HCT116 (cell line): Measurements from ENCODE around the gene SPINK14. TPM values are rescaled to one million over a fixed set of nuclear protein-coding genes. Genes with fewer than 3 reads are reported as not detected.

Experiments
- ATAC-seq: fragments of 200-7000 bp; cut with Tn5 transposase; 2 replicates; pipeline ENCODE4 v1.9.1; 2020; ENCODE audit warnings: mild to moderate bottlenecking, moderate library complexity
- BruUV-seq: library from RNA; stranded (reverse); fragments of 400-500 nt; replicated peaks from 2 replicates; lab custom pipeline; 2021; lab: Mats Ljungman, UMichigan
- CTCF ChIA-PET: fragments of 300-600 bp; sonication (Branson Sonifier 250); formaldehyde crosslinking; loops from one replicate; lab custom pipeline; 2021; ENCODE audit warnings: antibody characterized with exemption; lab: Charles Lee
- POLR2A ChIA-PET: fragments of 300-600, 350-600 bp; sonication (Branson Sonifier 250); formaldehyde crosslinking; loops from one replicate; lab custom pipeline; 2021; ENCODE audit warnings: antibody characterized with exemption; lab: Charles Lee
- RAD21 ChIA-PET, 2 experiments: fragments of 300-600 bp; sonication (Branson Sonifier 250); formaldehyde crosslinking; loops; one replicate each; lab custom pipeline; 2023; ENCODE audit warnings: low total read pairs in 2 of 2; ENCODE audit not compliant: uncharacterized antibody in 2 of 2, unreplicated experiment in 2 of 2, low non-redundant PET in 1 of 2; lab: Charles Lee
- DNase-seq: peaks from one replicate; pipeline ENCODE4 v3.0.0-alpha.2; 2010; ENCODE audit warnings: low read depth, low spot score
- H2AFZ ChIP-seq: fragments of 200-600 bp; shearing (Covaris generic), sonication (generic); 2 replicates; pipeline ENCODE4 v1.6.1; 2017; ENCODE audit warnings: low read depth, mixed run types, mixed read lengths, antibody characterized with exemption, low read length; ENCODE audit not compliant: poor library complexity, severe bottlenecking
- H3K27ac ChIP-seq: 2 replicates; pipeline ENCODE4 v1.5.1; 2012; ENCODE audit warnings: low read depth, low read length
- H3K27me3 ChIP-seq: fragments of 200-600 bp; sonication (generic); 2 replicates; pipeline ENCODE4 v1.6.1; 2016; ENCODE audit warnings: mixed run types, low read length, mixed read lengths; ENCODE audit not compliant: insufficient read depth
- H3K36me3 ChIP-seq, 2 experiments: fragments of 200-500 bp in 1 of 2; fragments of 200-600 bp in 1 of 2; sonication (Bioruptor generic) in 1 of 2; sonication (generic) in 1 of 2; 2 replicates each; pipeline versions ENCODE4 v1.5.1 to v1.6.1; 2014 to 2016; ENCODE audit warnings: low read length in 2 of 2, inconsistent platforms in 1 of 2, mixed read lengths in 1 of 2, mixed run types in 1 of 2; ENCODE audit not compliant: insufficient read depth in 2 of 2, control insufficient read depth in 1 of 2
- H3K4me1 ChIP-seq, 2 experiments: fragments of 200-600 bp in 1 of 2; sonication (generic) in 1 of 2; 2 replicates each; pipeline versions ENCODE4 v1.5.1 to v1.6.1; 2012 to 2017; ENCODE audit warnings: low read length in 2 of 2, inconsistent platforms in 1 of 2, mild to moderate bottlenecking in 1 of 2, mixed read lengths in 1 of 2, mixed run types in 1 of 2, moderate library complexity in 1 of 2; ENCODE audit not compliant: insufficient read depth in 2 of 2, control insufficient read depth in 1 of 2
- H3K4me2 ChIP-seq: fragments of 200-600 bp; sonication (generic); 2 replicates; pipeline ENCODE4 v1.6.1; 2017; ENCODE audit warnings: mixed run types, low read length, mixed read lengths
- H3K4me3 ChIP-seq, 2 experiments: fragments of 200-600 bp in 1 of 2; sonication (generic) in 1 of 2; replicated peaks in 1 of 2; 2 replicates each; pipeline ENCODE4 v1.5.1; 2011 to 2016; ENCODE audit warnings: low read length in 2 of 2, control low read depth in 1 of 2, low read depth in 1 of 2, mild to moderate bottlenecking in 1 of 2, mixed read lengths in 1 of 2, mixed run types in 1 of 2
- H3K79me2 ChIP-seq: fragments of 200-600 bp; sonication (generic); 2 replicates; pipeline ENCODE4 v1.6.1; 2017; ENCODE audit warnings: mild to moderate bottlenecking, mixed run types, low read length, moderate library complexity, mixed read lengths; ENCODE audit not compliant: insufficient read depth
- H3K9ac ChIP-seq: fragments of 200-600 bp; sonication (generic); 2 replicates; pipeline ENCODE4 v1.6.1; 2016; ENCODE audit warnings: low read length, mixed read lengths
- H3K9me2 ChIP-seq: fragments of 200-600 bp; sonication (generic), shearing (Covaris generic); 2 replicates; pipeline ENCODE4 v1.6.1; 2017; ENCODE audit warnings: mixed run types, mild to moderate bottlenecking, moderate library complexity; ENCODE audit not compliant: insufficient read depth
- H3K9me3 ChIP-seq, 2 experiments: fragments of 200-500 bp in 1 of 2; fragments of 200-600 bp in 1 of 2; sonication (Bioruptor generic) in 1 of 2; sonication (generic) in 1 of 2; 2 replicates each; pipeline ENCODE4 v1.6.1; 2014 to 2017; ENCODE audit warnings: low read length in 2 of 2, mixed read lengths in 2 of 2, inconsistent platforms in 1 of 2, low read depth in 1 of 2, mild to moderate bottlenecking in 1 of 2, mixed run types in 1 of 2, moderate library complexity in 1 of 2; ENCODE audit not compliant: control insufficient read depth in 1 of 2, insufficient read depth in 1 of 2
- H4K20me1 ChIP-seq: fragments of 200-600 bp; sonication (generic), shearing (Covaris generic); 2 replicates; pipeline ENCODE4 v1.6.1; 2017; ENCODE audit warnings: mixed run types, mild to moderate bottlenecking, moderate library complexity; ENCODE audit not compliant: insufficient read depth
- REST ChIP-seq: IDR thresholded peaks from 2 replicates; pipeline ENCODE4 v1.6.1; 2012; ENCODE audit warnings: low read depth
- SIN3A ChIP-seq: IDR thresholded peaks from 2 replicates; pipeline ENCODE4 v1.6.1; 2012; ENCODE audit warnings: low read depth
- SRF ChIP-seq: IDR thresholded peaks from 2 replicates; pipeline ENCODE4 v1.6.1; 2012; ENCODE audit warnings: low read depth
- ZFX ChIP-seq: fragments of 450-650 bp; IDR thresholded peaks from 2 replicates; pipeline ENCODE4 v1.6.1; 2017
- intact Hi-C: fragments of 100-400 bp; cut with micrococcal nuclease; formaldehyde crosslinking; loops from 2 replicates; pipeline ENCODE4 v1.10.0; 2022
- total RNA-seq: library from RNA; stranded (reverse); gene quantifications from one replicate; pipeline ENCODE4 v1.2.1, GENCODE V29; 2021; ENCODE audit not compliant: unreplicated experiment
- TF ChIP-seq, protein P1 (sequence below): IDR thresholded peaks from 2 replicates; pipeline ENCODE4 v1.6.1; 2012
- TF ChIP-seq, protein P2 (sequence below): IDR thresholded peaks from 2 replicates; pipeline ENCODE4 v1.6.1; 2012
- TF ChIP-seq, protein P3 (sequence below): IDR thresholded peaks from 2 replicates; pipeline ENCODE4 v1.6.1; 2011; ENCODE audit warnings: mild to moderate bottlenecking, low read length, moderate library complexity; ENCODE audit not compliant: insufficient replicate concordance; ENCODE audit errors: extremely low read depth

Gene SPINK14
- total RNA-seq, 1 experiment from 2014 or later: not detected

DNA sequence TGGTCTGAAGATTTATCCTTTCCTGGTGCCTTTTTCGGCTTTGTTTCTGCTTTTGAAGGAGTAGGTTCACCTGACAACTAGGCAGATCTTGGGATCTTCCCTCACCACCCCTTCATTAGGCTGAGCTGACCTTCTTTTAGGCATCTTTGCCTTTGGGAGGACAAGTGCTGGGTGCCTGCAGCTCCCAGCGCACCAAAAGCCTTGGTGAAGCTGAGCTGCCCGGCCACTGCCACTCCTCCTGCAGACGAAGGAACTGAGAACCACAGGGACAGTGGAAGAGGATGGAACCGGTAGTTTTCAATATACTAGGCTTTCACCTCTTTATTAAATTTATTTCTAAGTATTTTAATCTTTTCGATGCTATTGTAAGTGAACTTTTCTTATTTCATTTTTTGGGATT, 53.2 kb downstream of the SPINK14 start:
- no peak overlapping the region for H3K27ac ChIP-seq
- H3K27me3 ChIP-seq: peaks cover 9% of the 10 kb centered on the region
- H3K4me2 ChIP-seq: no peak overlapping the region
- DNase-seq (no peak), ATAC-seq (no peak)
- no peaks in the 10 kb centered on the region for H3K36me3 ChIP-seq
- no peaks in the 10 kb centered on the region for H4K20me1 ChIP-seq
- no peaks in the 10 kb centered on the region for H3K9me3 ChIP-seq
- no TSS peak for BruUV-seq
- H3K4me3 ChIP-seq: no peak overlapping the region
- intact Hi-C loops: no loop called here
- H3K9me2 ChIP-seq: no peaks in the 10 kb centered on the region
- TF ChIP-seq, protein P1, sequence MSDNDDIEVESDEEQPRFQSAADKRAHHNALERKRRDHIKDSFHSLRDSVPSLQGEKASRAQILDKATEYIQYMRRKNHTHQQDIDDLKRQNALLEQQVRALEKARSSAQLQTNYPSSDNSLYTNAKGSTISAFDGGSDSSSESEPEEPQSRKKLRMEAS: no peak
- TF ChIP-seq, protein P2, sequence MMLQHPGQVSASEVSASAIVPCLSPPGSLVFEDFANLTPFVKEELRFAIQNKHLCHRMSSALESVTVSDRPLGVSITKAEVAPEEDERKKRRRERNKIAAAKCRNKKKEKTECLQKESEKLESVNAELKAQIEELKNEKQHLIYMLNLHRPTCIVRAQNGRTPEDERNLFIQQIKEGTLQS: no peak
- TF ChIP-seq, protein P3, sequence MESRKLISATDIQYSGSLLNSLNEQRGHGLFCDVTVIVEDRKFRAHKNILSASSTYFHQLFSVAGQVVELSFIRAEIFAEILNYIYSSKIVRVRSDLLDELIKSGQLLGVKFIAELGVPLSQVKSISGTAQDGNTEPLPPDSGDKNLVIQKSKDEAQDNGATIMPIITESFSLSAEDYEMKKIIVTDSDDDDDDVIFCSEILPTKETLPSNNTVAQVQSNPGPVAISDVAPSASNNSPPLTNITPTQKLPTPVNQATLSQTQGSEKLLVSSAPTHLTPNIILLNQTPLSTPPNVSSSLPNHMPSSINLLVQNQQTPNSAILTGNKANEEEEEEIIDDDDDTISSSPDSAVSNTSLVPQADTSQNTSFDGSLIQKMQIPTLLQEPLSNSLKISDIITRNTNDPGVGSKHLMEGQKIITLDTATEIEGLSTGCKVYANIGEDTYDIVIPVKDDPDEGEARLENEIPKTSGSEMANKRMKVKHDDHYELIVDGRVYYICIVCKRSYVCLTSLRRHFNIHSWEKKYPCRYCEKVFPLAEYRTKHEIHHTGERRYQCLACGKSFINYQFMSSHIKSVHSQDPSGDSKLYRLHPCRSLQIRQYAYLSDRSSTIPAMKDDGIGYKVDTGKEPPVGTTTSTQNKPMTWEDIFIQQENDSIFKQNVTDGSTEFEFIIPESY: no peak
- TF ChIP-seq ZFX: no peak
- no peak for TF ChIP-seq REST
- no peak for TF ChIP-seq SIN3A
- no peak for TF ChIP-seq SRF
- ChIA-PET CTCF (no interaction called here), POLR2A (no interaction called here), RAD21 (no interaction called here)
- no peak overlapping the region for H2AFZ ChIP-seq
- no peaks in the 10 kb centered on the region for H3K4me1 ChIP-seq
- no peaks in the 10 kb centered on the region for H3K79me2 ChIP-seq
- H3K9ac ChIP-seq: no peak overlapping the region
